HepG2 (cell line): ENCODE measurements around the gene OVAAL.

Source experiments
- CBX5 ChIP-seq: sonication (generic); formaldehyde crosslinking; IDR thresholded peaks from 2 replicates; pipeline ENCODE4 v1.4.0; 2020; ENCODE audit warnings: missing genetic modification reagents, borderline replicate concordance
- ZFP41 ChIP-seq: sonication (generic); formaldehyde crosslinking; IDR thresholded peaks from 2 replicates; pipeline ENCODE4 v1.4.0; 2020; ENCODE audit warnings: mild to moderate bottlenecking, missing genetic modification reagents, borderline replicate concordance
- ZNF121 ChIP-seq: sonication (generic); formaldehyde crosslinking; IDR thresholded peaks from 2 replicates; pipeline ENCODE4 v1.5.0; 2020; ENCODE audit warnings: mild to moderate bottlenecking, missing genetic modification reagents
- ZNF136 ChIP-seq: sonication (generic); formaldehyde crosslinking; IDR thresholded peaks from 2 replicates; pipeline ENCODE4 v1.8.1; 2022; ENCODE audit warnings: low read depth, mild to moderate bottlenecking, moderate library complexity, missing genetic modification reagents
- ZNF232 ChIP-seq: sonication (generic); formaldehyde crosslinking; IDR thresholded peaks from 2 replicates; pipeline ENCODE4 v1.4.0; 2020; ENCODE audit warnings: missing genetic modification reagents, borderline replicate concordance
- ZNF30 ChIP-seq: sonication (generic); formaldehyde crosslinking; IDR thresholded peaks from 2 replicates; pipeline ENCODE4 v1.5.0; 2020; ENCODE audit warnings: mild to moderate bottlenecking, missing genetic modification reagents

GRCh38 chr1:180562640-180563025 lies 3.9 kb downstream of the OVAAL start:
- no peak for TF ChIP-seq ZNF30 (CRISPR knock-in tag)
- TF ChIP-seq ZNF232, result no peak
- no peak for TF ChIP-seq CBX5 (CRISPR knock-in tag)
- no peak for TF ChIP-seq ZNF121
- TF ChIP-seq ZNF136 (CRISPR knock-in tag), result no peak
- TF ChIP-seq ZFP41 (CRISPR knock-in tag), result no peak
